Measurements from ENCODE around the gene MYO5C. TPM values are rescaled to one million over a fixed set of nuclear protein-coding genes. Genes with fewer than 3 reads are reported as not detected.

MYO5C gene
- total RNA-seq, 3 donors from 2014 or later: 0.40 to 0.61 (median 0.46) TPM

- ATAC-seq: peak in 1 of 2 donors; percentile 51
- peaks cover 21% of the 10 kb centered on the region for H3K36me3 Mint-ChIP-seq (ENCODE audit: insufficient read depth)
- peaks cover 31% of the 10 kb centered on the region for H3K4me1 Mint-ChIP-seq (ENCODE audit: low read depth)
- H3K9me3 Mint-ChIP-seq: no peaks in the 10 kb centered on the region
- H3K27me3 Mint-ChIP-seq (ENCODE audit: low read depth): no peaks in the 10 kb centered on the region
- H3K4me3 Mint-ChIP-seq: no peak overlapping the region
- DNase-seq: peak; percentile 11
Measured at GRCh38 chr15:52163321-52164190, 132.0 kb downstream of the MYO5C start.

DNA sequence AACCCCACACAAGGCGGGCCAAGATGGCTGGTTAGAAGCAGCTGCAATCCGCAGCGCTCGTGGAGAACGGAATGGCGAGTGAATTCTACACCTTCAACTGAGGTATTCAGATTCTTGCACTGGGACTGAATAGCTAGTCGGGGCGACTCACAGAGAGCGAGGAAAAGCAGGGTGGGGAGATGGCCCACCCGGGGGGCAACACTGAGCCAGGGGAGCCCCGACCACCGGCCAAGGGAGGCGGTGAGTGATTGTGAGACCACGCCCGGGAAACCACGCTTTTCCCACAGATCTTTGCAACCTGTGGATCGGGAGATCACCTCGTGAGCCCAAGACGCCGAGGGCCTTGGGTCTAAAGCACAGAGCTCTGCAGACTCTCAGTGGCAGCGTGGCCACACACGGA, 132.7 kb downstream of the MYO5C start:
- DNase-seq (no peak), ATAC-seq (no peak)
- H3K4me3 Mint-ChIP-seq: no peak overlapping the region
- H3K27me3 Mint-ChIP-seq (ENCODE audit: low read depth): no peaks in the 10 kb centered on the region
- H3K36me3 Mint-ChIP-seq (ENCODE audit: insufficient read depth): peaks cover 21% of the 10 kb centered on the region
- H3K4me1 Mint-ChIP-seq (ENCODE audit: low read depth): peaks cover 26% of the 10 kb centered on the region
- no peaks in the 10 kb centered on the region for H3K9me3 Mint-ChIP-seq

DNA sequence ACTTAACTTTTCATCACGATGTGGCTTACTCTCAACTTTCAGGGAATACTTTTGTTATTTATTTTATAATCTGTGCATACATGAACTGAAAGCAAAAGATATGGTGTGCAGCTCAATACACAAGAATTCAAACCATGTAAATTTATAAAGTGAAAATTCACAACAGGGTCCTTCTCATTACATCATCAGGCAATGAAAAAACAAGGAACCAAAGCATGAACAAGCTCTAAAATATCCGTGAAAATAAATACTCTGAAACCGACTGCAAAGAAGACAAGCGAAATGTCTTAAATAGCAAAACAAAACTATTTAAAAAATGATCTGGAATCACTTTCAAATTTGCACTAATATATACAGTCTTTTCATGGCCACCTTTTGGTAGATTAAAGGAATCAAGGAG, 133.3 kb downstream of the MYO5C start:
- ATAC-seq (no peak), DNase-seq (no peak)
- Mint-ChIP-seq H3K4me3 (no peak overlapping the region), H3K36me3 (ENCODE audit: insufficient read depth) (peaks cover 21% of the 10 kb centered on the region), H3K27me3 (ENCODE audit: low read depth) (no peaks in the 10 kb centered on the region), H3K9me3 (no peaks in the 10 kb centered on the region), H3K4me1 (ENCODE audit: low read depth) (peaks cover 25% of the 10 kb centered on the region)

- no peaks in the 10 kb centered on the region for H3K27me3 Mint-ChIP-seq (ENCODE audit: low read depth)
- H3K4me1 Mint-ChIP-seq (ENCODE audit: low read depth): peaks cover 18% of the 10 kb centered on the region
- no peak overlapping the region for H3K4me3 Mint-ChIP-seq
- no peak for DNase-seq
- no peaks in the 10 kb centered on the region for H3K9me3 Mint-ChIP-seq
- no peak for ATAC-seq
- H3K36me3 Mint-ChIP-seq (ENCODE audit: insufficient read depth): peaks cover 21% of the 10 kb centered on the region
Measured at GRCh38 chr15:52161406-52161966, 134.1 kb downstream of the MYO5C start.

- Mint-ChIP-seq H3K4me1 (ENCODE audit: low read depth) (peaks cover 2% of the 10 kb centered on the region), H3K27me3 (ENCODE audit: low read depth) (no peaks in the 10 kb centered on the region), H3K36me3 (ENCODE audit: insufficient read depth) (peaks cover 21% of the 10 kb centered on the region), H3K9me3 (no peaks in the 10 kb centered on the region), H3K4me3 (no peak overlapping the region)
- DNase-seq (no peak), ATAC-seq (no peak)
Measured at GRCh38 chr15:52159645-52160044, 136.0 kb downstream of the MYO5C start.

- Mint-ChIP-seq H3K4me3 (no peak overlapping the region), H3K9me3 (no peaks in the 10 kb centered on the region), H3K4me1 (ENCODE audit: low read depth) (no peaks in the 10 kb centered on the region), H3K36me3 (ENCODE audit: insufficient read depth) (peaks cover 23% of the 10 kb centered on the region), H3K27me3 (ENCODE audit: low read depth) (no peaks in the 10 kb centered on the region)
- DNase-seq: no peak
- no peak for ATAC-seq
Measured at GRCh38 chr15:52158084-52158765, 137.4 kb downstream of the MYO5C start.

DNA sequence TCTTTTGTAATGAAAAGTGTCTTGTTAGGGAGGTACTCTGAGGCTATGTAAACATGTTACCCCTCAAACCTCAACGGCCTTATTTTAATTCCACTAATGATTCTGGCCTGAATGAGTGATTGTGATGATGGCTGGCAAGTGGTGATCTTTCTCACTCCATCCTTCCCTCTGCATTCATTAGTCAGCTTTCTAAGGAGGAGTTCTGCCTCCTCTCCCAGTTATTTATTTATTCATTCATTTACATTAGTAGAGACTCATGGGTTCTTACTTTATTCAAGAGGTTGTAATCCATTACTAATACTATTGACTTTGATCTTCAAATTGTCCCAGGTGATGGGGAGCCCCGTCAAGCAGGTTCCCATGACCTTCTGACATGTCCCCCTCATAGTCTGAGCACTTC, 139.7 kb downstream of the MYO5C start:
- H3K27me3 Mint-ChIP-seq (ENCODE audit: low read depth): no peaks in the 10 kb centered on the region
- DNase-seq (no peak), ATAC-seq (no peak)
- H3K36me3 Mint-ChIP-seq (ENCODE audit: insufficient read depth): peaks cover 18% of the 10 kb centered on the region
- H3K4me1 Mint-ChIP-seq (ENCODE audit: low read depth): no peaks in the 10 kb centered on the region
- no peaks in the 10 kb centered on the region for H3K9me3 Mint-ChIP-seq
- H3K4me3 Mint-ChIP-seq: no peak overlapping the region

DNA sequence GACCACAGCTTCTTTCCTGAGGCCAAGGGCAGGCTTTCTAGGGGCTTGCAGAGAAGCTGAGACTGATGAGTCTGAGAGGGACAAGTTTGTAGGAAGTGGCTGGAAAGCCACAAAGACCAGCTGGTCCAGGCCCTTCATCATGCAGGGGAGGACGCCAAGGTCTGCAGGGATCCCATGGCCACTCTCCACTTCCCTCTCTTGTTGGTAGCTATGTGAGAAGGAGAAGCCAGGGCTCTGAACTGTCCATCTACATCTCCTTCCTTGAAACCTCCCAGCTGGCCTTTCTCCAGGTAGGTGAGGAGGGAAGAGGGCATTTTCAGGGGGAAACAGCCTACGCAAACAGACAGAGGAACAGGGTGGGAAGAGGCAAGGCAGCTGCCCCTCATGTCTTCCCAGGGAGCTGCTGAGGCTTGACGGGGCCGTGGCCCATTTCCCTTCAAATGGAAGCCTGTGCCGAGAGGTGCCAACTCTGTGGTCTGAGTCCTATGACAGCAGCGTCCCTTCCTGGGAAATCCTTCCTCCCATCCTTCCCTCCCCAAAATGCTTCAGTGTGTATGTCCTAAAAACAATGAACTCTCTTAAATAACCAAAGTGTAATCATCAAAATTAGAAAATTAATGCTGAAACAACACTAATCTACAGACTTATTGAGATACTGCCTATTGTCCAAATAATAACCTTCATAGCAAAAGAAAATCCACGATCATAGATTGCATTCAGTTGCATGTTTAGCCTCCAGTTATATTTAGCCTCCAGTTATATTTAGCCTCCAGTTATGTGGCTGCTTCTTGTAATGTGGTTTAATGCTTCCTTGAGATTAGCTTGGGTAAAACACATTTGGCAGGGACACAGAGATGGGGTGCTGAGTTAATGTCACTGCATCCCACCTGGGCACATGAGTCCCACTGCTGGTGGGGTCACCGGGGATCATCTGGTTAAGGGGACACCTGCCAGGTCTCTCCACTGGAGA, 140.4 kb downstream of the MYO5C start:
- DNase-seq (no peak), ATAC-seq (no peak)
- no peaks in the 10 kb centered on the region for H3K27me3 Mint-ChIP-seq (ENCODE audit: low read depth)
- peaks cover 23% of the 10 kb centered on the region for H3K36me3 Mint-ChIP-seq (ENCODE audit: insufficient read depth)
- H3K4me1 Mint-ChIP-seq (ENCODE audit: low read depth): no peaks in the 10 kb centered on the region
- H3K4me3 Mint-ChIP-seq: no peak overlapping the region
- H3K9me3 Mint-ChIP-seq: no peaks in the 10 kb centered on the region

DNA sequence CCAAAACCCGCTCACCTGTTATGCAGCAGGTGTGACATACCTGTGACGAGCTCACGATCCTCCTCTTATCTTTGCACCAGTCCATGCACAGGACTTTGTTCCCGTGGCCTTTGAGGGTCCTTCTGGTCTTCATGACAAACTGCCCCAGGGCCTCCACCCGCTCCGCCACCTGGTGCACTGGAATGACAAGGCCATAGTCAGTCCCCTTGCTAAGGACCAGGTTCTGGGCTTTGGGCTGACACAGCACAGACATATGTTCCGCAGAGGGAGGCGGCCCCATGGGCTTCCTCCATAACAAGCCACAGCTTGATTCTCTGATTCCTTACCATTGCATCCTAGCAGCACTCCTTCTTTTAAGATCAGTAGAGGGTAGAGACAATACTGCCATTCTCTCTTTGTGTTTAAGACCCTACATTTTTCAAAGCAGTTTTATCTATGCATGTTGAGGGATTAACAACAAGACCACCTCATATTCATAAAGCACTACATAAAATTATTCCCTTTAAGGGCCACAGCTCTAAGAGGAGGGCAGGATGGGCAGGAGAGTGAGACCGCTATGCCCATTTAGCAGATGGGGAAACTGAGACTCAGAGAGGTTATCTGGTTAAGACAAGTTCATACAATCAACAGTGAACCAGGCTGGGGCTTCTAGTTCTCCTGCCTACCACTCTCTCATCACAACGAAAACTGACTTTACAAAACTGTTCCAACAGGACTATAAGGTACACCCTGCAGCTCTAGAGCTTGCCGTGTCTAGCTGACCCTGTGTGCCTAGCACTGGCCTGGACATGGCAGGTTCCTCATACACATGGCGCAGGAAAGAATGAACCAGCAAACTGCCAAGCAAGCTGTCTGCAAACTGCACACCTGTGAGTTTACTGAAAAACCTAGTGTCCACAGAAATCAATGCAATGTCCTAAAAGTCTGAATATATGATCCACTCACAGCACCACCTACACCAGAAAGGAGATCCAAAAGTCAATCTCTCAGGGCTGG, 141.4 kb downstream of the MYO5C start:
- peaks cover 24% of the 10 kb centered on the region for H3K36me3 Mint-ChIP-seq (ENCODE audit: insufficient read depth)
- H3K27me3 Mint-ChIP-seq (ENCODE audit: low read depth): no peaks in the 10 kb centered on the region
- no peak overlapping the region for H3K4me3 Mint-ChIP-seq
- no peaks in the 10 kb centered on the region for H3K4me1 Mint-ChIP-seq (ENCODE audit: low read depth)
- H3K9me3 Mint-ChIP-seq: no peaks in the 10 kb centered on the region
- DNase-seq (no peak), ATAC-seq (no peak)

DNA sequence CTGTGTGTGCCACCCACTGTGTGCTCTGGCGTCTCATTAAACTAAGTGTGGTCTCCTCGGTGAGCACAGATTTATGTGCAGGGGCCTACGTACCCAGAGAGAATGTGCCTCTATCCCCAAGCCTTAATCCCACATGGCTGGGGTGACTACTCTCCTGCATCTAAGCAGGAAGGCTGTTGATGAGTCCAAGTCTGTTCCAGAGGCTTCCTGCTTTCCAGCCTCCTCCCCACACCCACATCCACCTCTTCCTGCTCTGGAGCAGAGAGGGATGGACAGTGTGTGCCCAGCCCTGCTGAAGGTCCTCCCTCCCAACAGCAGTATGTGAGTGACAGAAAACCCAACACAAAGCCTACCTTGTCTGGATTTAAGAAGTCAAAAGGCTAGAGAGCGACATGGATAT, 144.3 kb downstream of the MYO5C start:
- H3K9me3 Mint-ChIP-seq: no peaks in the 10 kb centered on the region
- H3K36me3 Mint-ChIP-seq (ENCODE audit: insufficient read depth): peaks cover 39% of the 10 kb centered on the region
- H3K4me1 Mint-ChIP-seq (ENCODE audit: low read depth): no peaks in the 10 kb centered on the region
- no peaks in the 10 kb centered on the region for H3K27me3 Mint-ChIP-seq (ENCODE audit: low read depth)
- no peak overlapping the region for H3K4me3 Mint-ChIP-seq
- ATAC-seq (no peak), DNase-seq (no peak)

DNA sequence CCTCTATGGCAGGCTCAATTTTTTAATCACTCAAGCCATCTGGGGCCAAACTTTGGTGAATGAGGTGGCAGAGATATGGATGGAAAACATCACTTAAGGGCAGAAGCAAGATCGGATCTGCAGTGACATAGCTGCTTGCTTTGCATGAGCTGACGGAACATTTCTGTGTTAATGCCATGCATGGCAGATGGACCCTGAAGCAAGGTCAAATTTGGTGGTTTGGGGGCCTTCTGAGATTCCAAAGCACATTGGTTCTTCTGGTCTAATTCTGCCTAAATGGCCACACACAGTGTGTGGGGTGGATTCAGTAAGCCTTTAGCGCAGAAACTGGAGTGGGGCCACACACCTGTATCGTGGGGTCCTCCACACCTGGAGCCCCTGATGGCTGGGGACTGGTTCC, 144.7 kb downstream of the MYO5C start:
- H3K36me3 Mint-ChIP-seq (ENCODE audit: insufficient read depth): peaks cover 42% of the 10 kb centered on the region
- no peak for ATAC-seq

DNA sequence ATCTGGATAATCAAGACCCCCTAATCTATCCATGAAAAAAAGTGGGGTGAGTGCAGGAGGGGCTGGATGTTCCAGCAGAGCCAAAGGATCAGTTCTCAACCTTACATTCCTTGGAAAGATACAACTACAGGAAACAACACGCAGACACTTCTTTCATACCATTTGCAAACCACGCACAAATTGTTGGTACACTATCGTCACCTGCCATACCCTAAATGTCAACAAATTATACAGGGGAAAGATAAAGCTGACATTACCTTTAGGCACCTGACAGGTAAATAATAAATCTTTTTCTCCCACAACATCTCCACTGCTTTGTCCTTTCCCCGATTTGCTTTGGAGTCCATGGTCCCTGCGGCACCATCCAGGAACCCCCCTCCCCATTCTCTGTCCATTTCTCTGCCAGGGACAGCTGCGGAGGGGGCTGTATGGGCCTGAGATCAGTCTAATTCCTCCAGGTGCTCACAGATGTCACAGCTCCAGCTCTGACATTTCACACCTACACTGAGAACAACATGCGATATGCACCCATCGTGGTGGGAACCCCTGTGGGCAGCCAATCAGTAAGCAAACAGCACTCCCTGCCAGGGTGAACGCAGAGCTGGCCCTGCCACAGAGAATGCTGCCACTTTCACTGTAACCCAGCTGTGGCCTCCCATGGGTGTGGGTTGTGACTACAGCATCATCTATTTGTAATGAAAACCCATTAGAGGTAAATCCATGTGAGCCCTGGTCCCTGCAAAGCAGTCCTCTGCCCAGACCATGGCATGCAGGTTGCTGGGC, 145.4 kb downstream of the MYO5C start:
- Mint-ChIP-seq H3K27me3 (ENCODE audit: low read depth) (no peaks in the 10 kb centered on the region), H3K36me3 (ENCODE audit: insufficient read depth) (peaks cover 42% of the 10 kb centered on the region), H3K4me3 (no peak overlapping the region), H3K9me3 (no peaks in the 10 kb centered on the region), H3K4me1 (ENCODE audit: low read depth) (no peaks in the 10 kb centered on the region)
- DNase-seq (no peak), ATAC-seq (no peak)

More for the DNA sequence above, 144.7 kb downstream of the MYO5C start:
- Mint-ChIP-seq H3K9me3 (no peaks in the 10 kb centered on the region), H3K4me3 (no peak overlapping the region), H3K4me1 (ENCODE audit: low read depth) (no peaks in the 10 kb centered on the region), H3K27me3 (ENCODE audit: low read depth) (no peaks in the 10 kb centered on the region)
- DNase-seq: no peak

Measured in activated T-cell treated with anti-CD3 and anti-CD28 coated beads, Interleukin-2, amount 50 U/mL, for 4 hours (primary cell).